CD14-positive monocyte (primary cell): Measurements from ENCODE around the gene OR10K1. TPM values are rescaled to one million over a fixed set of nuclear protein-coding genes. Genes with fewer than 3 reads are reported as not detected.

ENCODE experiments used
- DNase-seq, 3 donors: peaks; one replicate each; pipeline ENCODE4 v3.0.0-alpha.2; 2011 to 2022
- H2AFZ ChIP-seq: 2 replicates; pipeline ENCODE4 v1.6.0; 2012; ENCODE audit warnings: mild to moderate bottlenecking, low read depth, low read length, inconsistent platforms; ENCODE audit not compliant: insufficient read depth, poor library complexity, severe bottlenecking
- H3K27ac ChIP-seq, 2 donors: 1 replicate in 1 of 2; 2 replicates in 1 of 2; pipeline ENCODE4 v1.5.1; 2012 to 2013; ENCODE audit warnings: low read length in 2 of 2, control low read depth in 1 of 2, inconsistent platforms in 1 of 2, low read depth in 1 of 2, mild to moderate bottlenecking in 1 of 2
- H3K27me3 ChIP-seq, 2 donors: one replicate each; pipeline versions ENCODE4 v1.6.0 to v1.6.1; 2011 to 2013; ENCODE audit warnings: low read length in 2 of 2; ENCODE audit not compliant: control insufficient read depth in 2 of 2, insufficient read depth in 2 of 2
- H3K36me3 ChIP-seq, 2 donors: replicated peaks in 1 of 2; 1 replicate in 1 of 2; 2 replicates in 1 of 2; pipeline versions ENCODE4 v1.5.1 to v1.6.1; 2012 to 2013; ENCODE audit warnings: low read length in 2 of 2, control low read depth in 1 of 2, inconsistent platforms in 1 of 2, mild to moderate bottlenecking in 1 of 2; ENCODE audit not compliant: insufficient read depth in 2 of 2, control insufficient read depth in 1 of 2
- H3K4me1 ChIP-seq, 2 donors: 1 replicate in 1 of 2; 2 replicates in 1 of 2; pipeline versions ENCODE4 v1.5.1 to v1.6.1; 2012 to 2013; ENCODE audit warnings: low read length in 2 of 2, control low read depth in 1 of 2, inconsistent platforms in 1 of 2, mild to moderate bottlenecking in 1 of 2, moderate library complexity in 1 of 2; ENCODE audit not compliant: insufficient read depth in 2 of 2, control insufficient read depth in 1 of 2
- H3K4me2 ChIP-seq: replicated peaks from 2 replicates; pipeline ENCODE3; 2012; ENCODE audit warnings: low read length, moderate library complexity, mild to moderate bottlenecking; ENCODE audit not compliant: poor library complexity, severe bottlenecking; ENCODE audit errors: extremely low read depth
- H3K4me3 ChIP-seq, 3 experiments: fragments of 200-600 bp in 1 of 3; sonication (generic) in 1 of 3; replicated peaks in 1 of 3; 1 replicate in 2 of 3; 2 replicates in 1 of 3; pipeline ENCODE4 v1.5.1; 2011 to 2013; ENCODE audit warnings: low read length in 3 of 3, mild to moderate bottlenecking in 3 of 3, control low read depth in 2 of 3, low read depth in 2 of 3, inconsistent platforms in 1 of 3, moderate library complexity in 1 of 3
- H3K79me2 ChIP-seq: 2 replicates; pipeline ENCODE4 v1.6.0; 2012; ENCODE audit warnings: mild to moderate bottlenecking, control low read depth, inconsistent platforms, low read length, moderate library complexity; ENCODE audit not compliant: insufficient read depth
- H3K9ac ChIP-seq: 2 replicates; pipeline ENCODE4 v1.6.0; 2017; ENCODE audit warnings: low read length, mild to moderate bottlenecking; ENCODE audit not compliant: insufficient read depth, poor library complexity, severe bottlenecking
- H3K9me3 ChIP-seq, 2 donors: replicated peaks in 1 of 2; 1 replicate in 1 of 2; 2 replicates in 1 of 2; pipeline versions ENCODE4 v1.5.1 to v1.6.1; 2012 to 2013; ENCODE audit warnings: low read length in 2 of 2, control low read depth in 1 of 2; ENCODE audit not compliant: control insufficient read depth in 1 of 2, insufficient read depth in 1 of 2
- H4K20me1 ChIP-seq: 2 replicates; pipeline ENCODE4 v1.6.0; 2012; ENCODE audit warnings: mild to moderate bottlenecking, low read length, control low read depth, moderate library complexity; ENCODE audit not compliant: insufficient read depth
- H3K27ac Mint-ChIP-seq, 7 donors: one replicate each; pipeline ENCODE4 v1.8.0; 2020; ENCODE audit warnings: mild to moderate bottlenecking in 7 of 7, mixed read lengths in 7 of 7, moderate library complexity in 6 of 7, inconsistent platforms in 2 of 7
- H3K27me3 Mint-ChIP-seq, 3 donors: one replicate each; pipeline ENCODE4 v1.8.0; 2021 to 2022; ENCODE audit warnings: low read depth in 3 of 3, mild to moderate bottlenecking in 3 of 3, mixed read lengths in 3 of 3, moderate library complexity in 3 of 3, inconsistent platforms in 1 of 3
- H3K36me3 Mint-ChIP-seq, 2 donors: one replicate each; pipeline ENCODE4 v1.8.0; 2020; ENCODE audit warnings: mixed read lengths in 2 of 2, inconsistent platforms in 1 of 2, mild to moderate bottlenecking in 1 of 2
- H3K4me1 Mint-ChIP-seq: one replicate; pipeline ENCODE4 v1.8.0; 2020; ENCODE audit warnings: mild to moderate bottlenecking, mixed read lengths
- H3K4me3 Mint-ChIP-seq, 2 donors: one replicate each; pipeline ENCODE4 v1.8.0; 2020; ENCODE audit warnings: mild to moderate bottlenecking in 2 of 2, mixed read lengths in 2 of 2, moderate library complexity in 1 of 2
- H3K9me3 Mint-ChIP-seq, 7 donors: one replicate each; pipeline ENCODE4 v1.8.0; 2020 to 2022; ENCODE audit warnings: mixed read lengths in 7 of 7, mild to moderate bottlenecking in 6 of 7, moderate library complexity in 6 of 7, inconsistent platforms in 2 of 7
- CTCF ChIP-seq: fragments of 200-600 bp; IDR thresholded peaks from one replicate; pipeline ENCODE4 v1.8.0; 2022; ENCODE audit warnings: antibody characterized with exemption, mild to moderate bottlenecking
- WGBS: methylation state at CpG from one replicate; pipeline ENCODE4 v1.1.5; 2013; ENCODE audit warnings: missing lambda C conversion rate; ENCODE audit not compliant: insufficient coverage; 5-methylcytosine and 5-hydroxymethylcytosine counted together
- intact Hi-C, 2 donors: fragments of 100-400 bp; cut with micrococcal nuclease; formaldehyde crosslinking; loops; one replicate each; pipeline versions ENCODE4 v1.15.0 to v1.15.1; 2023
- polyA plus RNA-seq, 3 donors: library from polyadenylated mRNA; depleted of rRNA in 1 of 3; unstranded in 2 of 3; stranded (reverse) in 1 of 3; fragments of 300-500 nt in 2 of 3; fragments of >200 nt in 1 of 3; fragmentation: Illumina TruSeq in 2 of 3; gene quantifications; 1 replicate in 2 of 3; 2 replicates in 1 of 3; pipeline ENCODE4 v1.2.3, GENCODE V29; 2012 to 2021

Gene OR10K1
- polyA plus RNA-seq, 3 donors: not detected

GRCh38 chr1:158434741-158435140, 26.9 kb upstream of the OR10K1 start:
- Histone ChIP-seq H3K4me2 (peak overlapping the region; percentile 35), H3K9me3 (peaks cover 0 to 13% of the 10 kb centered on the region in 2 donors), H3K79me2 (no peaks in the 10 kb centered on the region), H3K4me3 (no peak overlapping the region), H4K20me1 (no peaks in the 10 kb centered on the region), H3K4me1 (peaks cover 46 to 49% of the 10 kb centered on the region in 2 donors), H2AFZ (no peak overlapping the region), H3K36me3 (no peaks in the 10 kb centered on the region), H3K9ac (no peak overlapping the region), H3K27ac (peak overlapping the region in 1 of 2 donors; percentile 27), H3K27me3 (no peaks in the 10 kb centered on the region)
- Mint-ChIP-seq H3K9me3 (peaks cover 5 to 18% (median 11%) of the 10 kb centered on the region in 7 donors), H3K4me3 (peak overlapping the region in 1 of 2 donors; percentile 54), H3K27me3 (peaks cover 0 to 4% (median 0%) of the 10 kb centered on the region in 3 donors), H3K36me3 (peaks cover 0 to 5% of the 10 kb centered on the region in 2 donors), H3K27ac (peak overlapping the region; percentile 1 to 82 (median 46)), H3K4me1 (peaks cover 56% of the 10 kb centered on the region)
- intact Hi-C loops: no loop called here
- no peak for TF ChIP-seq CTCF
- WGBS: 4% methylated on average over 3 of the region's 3 CpGs
- peak; percentile 8 to 31 (median 17) for DNase-seq

DNA sequence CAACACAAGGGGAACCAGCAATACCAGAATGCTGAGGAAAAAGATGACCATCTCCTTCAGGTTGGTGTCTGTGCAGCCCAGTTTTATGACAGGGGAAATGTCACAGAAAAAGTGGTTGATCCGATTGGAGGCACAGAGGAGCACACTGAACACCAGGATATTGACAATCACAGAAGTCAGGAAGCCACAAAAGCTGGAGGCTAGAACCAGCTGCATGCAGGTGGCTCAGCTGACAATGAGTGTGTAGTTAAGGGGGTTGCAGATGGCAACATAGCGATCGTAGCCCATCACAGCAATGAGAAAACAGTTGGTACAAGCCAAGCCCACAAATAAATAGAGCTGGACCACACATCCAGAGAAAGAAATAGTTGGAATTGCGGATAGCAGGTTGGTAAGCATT, 16.3 kb upstream of the OR10K1 start:
- no peaks in the 10 kb centered on the region for H3K9me3 ChIP-seq
- TF ChIP-seq CTCF: no peak
- no peak overlapping the region for H3K4me3 Mint-ChIP-seq
- H3K4me1 Mint-ChIP-seq: peaks cover 18% of the 10 kb centered on the region
- H3K9ac ChIP-seq: no peak overlapping the region
- peaks cover 0 to 3% (median 3%) of the 10 kb centered on the region in 7 donors for H3K9me3 Mint-ChIP-seq
- no peaks in the 10 kb centered on the region for H4K20me1 ChIP-seq
- no peak overlapping the region for H3K4me2 ChIP-seq
- H2AFZ ChIP-seq: no peak overlapping the region
- H3K27me3 ChIP-seq: no peaks in the 10 kb centered on the region
- H3K36me3 Mint-ChIP-seq: no peaks in the 10 kb centered on the region
- intact Hi-C loops: no loop called here
- no peak overlapping the region for H3K27ac Mint-ChIP-seq
- DNase-seq: no peak
- no peak overlapping the region for H3K27ac ChIP-seq
- H3K4me1 ChIP-seq: peaks cover 8 to 17% of the 10 kb centered on the region in 2 donors
- H3K27me3 Mint-ChIP-seq: peaks cover 1 to 4% (median 3%) of the 10 kb centered on the region in 3 donors
- WGBS: 92% methylated on average over 1 of the region's 4 CpGs
- no peak overlapping the region for H3K4me3 ChIP-seq
- H3K79me2 ChIP-seq: no peaks in the 10 kb centered on the region
- H3K36me3 ChIP-seq: no peaks in the 10 kb centered on the region
